NCI-H2171 (cell line): ENCODE measurements around the gene IFRD1.
"Not testable (repeated sequence)": the region's sequence is repeated elsewhere in the genome, so short reads cannot be mapped to it uniquely, and the experiment has no call there.

Experiments
- DNase-seq: peaks from one replicate; lab custom pipeline; 2025; lab: John Stamatoyannopoulos, UW

IFRD1 gene

GRCh38 chr7:112442210-112442609 is 8.1 kb upstream of the IFRD1 start:
- no peak for DNase-seq

GRCh38 chr7:112444505-112444904 is 5.8 kb upstream of the IFRD1 start:
- no peak for DNase-seq

GRCh38 chr7:112446431-112446830 is 3.8 kb upstream of the IFRD1 start:
- DNase-seq: no peak

GRCh38 chr7:112447406-112447805 is 2.9 kb upstream of the IFRD1 start:
- no peak for DNase-seq

- DNase-seq: no peak
Measured at GRCh38 chr7:112448381-112448780, 1.9 kb upstream of the IFRD1 start.

GRCh38 chr7:112448891-112449290 is 1.4 kb upstream of the IFRD1 start:
- no peak for DNase-seq

- DNase-seq: no peak
Measured at GRCh38 chr7:112449353-112449752, 907 bp upstream of the IFRD1 start.

GRCh38 chr7:112450807-112451761 is 824 bp downstream of the IFRD1 start:
- DNase-seq: peak; percentile 87

- DNase-seq: no peak
Measured at GRCh38 chr7:112452102-112452888, 2.0 kb downstream of the IFRD1 start.

- DNase-seq: no peak
Measured at GRCh38 chr7:112453505-112454171, 3.4 kb downstream of the IFRD1 start.

GRCh38 chr7:112454191-112454590 is 3.9 kb downstream of the IFRD1 start:
- not testable (repeated sequence) for DNase-seq

GRCh38 chr7:112459645-112460044 is 9.4 kb downstream of the IFRD1 start:
- no peak for DNase-seq

GRCh38 chr7:112462236-112462635 is 12.0 kb downstream of the IFRD1 start:
- DNase-seq: no peak

GRCh38 chr7:112467867-112468266 is 17.6 kb downstream of the IFRD1 start:
- no peak for DNase-seq

GRCh38 chr7:112470194-112470593 is 19.9 kb downstream of the IFRD1 start:
- no peak for DNase-seq

- DNase-seq: no peak
Measured at GRCh38 chr7:112476390-112477052, 26.3 kb downstream of the IFRD1 start.

- no peak for DNase-seq
Measured at GRCh38 chr7:112481121-112481736, 31.0 kb downstream of the IFRD1 start.

- no peak for DNase-seq
Measured at GRCh38 chr7:112481833-112482670, 31.8 kb downstream of the IFRD1 start.

GRCh38 chr7:112484671-112485167 is 34.5 kb downstream of the IFRD1 start:
- DNase-seq: no peak

- no peak for DNase-seq
Measured at GRCh38 chr7:112485766-112486165, 35.5 kb downstream of the IFRD1 start.
